ENCODE results near the gene HSD17B11.
"Not testable (repeated sequence)": the region's sequence is repeated elsewhere in the genome, so short reads cannot be mapped to it uniquely, and the experiment has no call there.

Gene HSD17B11

GRCh38 chr4:87391576-87392054 is 627 bp upstream of the HSD17B11 start:
- Histone ChIP-seq H3K14ac (ENCODE audit: low read length in 2 of 2) (no peak overlapping the region), H2AFZ (ENCODE audit: low read depth, low read length) (peak overlapping the region; percentile 77), H2BK5ac (ENCODE audit: low read depth, low read length, poor library complexity, severe bottlenecking) (peak overlapping the region; percentile 37), H2BK15ac (ENCODE audit: low read depth, poor library complexity, severe bottlenecking) (peak overlapping the region; percentile 90), H3K27me3 (ENCODE audit: control insufficient read depth in 1 of 2, insufficient read depth in 1 of 2, low read length in 2 of 2) (no peaks in the 10 kb centered on the region), H3K4ac (ENCODE audit: low read depth in 1 of 2, low read length in 2 of 2) (peak overlapping the region; percentile 64 to 73), H3K27ac (ENCODE audit: low read length, poor library complexity, severe bottlenecking) (peak overlapping the region; percentile 90), H4K91ac (ENCODE audit: low read length) (no peak overlapping the region), H2AK5ac (ENCODE audit: low read length, severe bottlenecking) (no peak overlapping the region), H3K4me3 (ENCODE audit: insufficient read depth in 1 of 2, low read depth in 1 of 2, low read length in 2 of 2) (peak overlapping the region; percentile 56 to 87), H3K9ac (ENCODE audit: low read length) (peak overlapping the region; percentile 95), H2BK120ac (ENCODE audit: low read depth, low read length) (peak overlapping the region; percentile 49), H3K23ac (ENCODE audit: low read length in 2 of 2) (no peak overlapping the region), H3K9me3 (ENCODE audit: control insufficient read depth, low read length) (no peaks in the 10 kb centered on the region), H3K4me2 (ENCODE audit: low read length, poor library complexity, severe bottlenecking) (peak overlapping the region; percentile 90), H3K4me1 (ENCODE audit: control insufficient read depth, insufficient read depth, low read depth, low read length) (peaks cover 10% of the 10 kb centered on the region), H3K79me1 (replicated peaks; ENCODE audit: low read length, poor library complexity, severe bottlenecking) (peaks cover 18% of the 10 kb centered on the region), H2BK12ac (ENCODE audit: low read length in 2 of 2) (peak overlapping the region in 1 of 2 experiments; percentile 63), H3K36me3 (ENCODE audit: control insufficient read depth in 1 of 2, insufficient read depth in 2 of 2, low read depth in 1 of 2, low read length in 2 of 2) (peaks cover 0 to 6% of the 10 kb centered on the region in 2 experiments), H4K8ac (ENCODE audit: low read length) (peak overlapping the region; percentile 69), H3K18ac (ENCODE audit: low read depth in 1 of 2, low read length in 2 of 2) (peak overlapping the region; percentile 43 to 52)
- no peak for DNase-seq
- WGBS = 27% methylated on average over 11 of the region's 16 CpGs

- H2BK15ac ChIP-seq (ENCODE audit: low read depth, poor library complexity, severe bottlenecking) = no peak overlapping the region
- H3K18ac ChIP-seq (ENCODE audit: low read depth in 1 of 2, low read length in 2 of 2) = no peak overlapping the region
- no peak overlapping the region for H2BK120ac ChIP-seq (ENCODE audit: low read depth, low read length)
- no peak overlapping the region for H4K91ac ChIP-seq (ENCODE audit: low read length)
- no peak overlapping the region for H3K23ac ChIP-seq (ENCODE audit: low read length in 2 of 2)
- no peak overlapping the region for H3K14ac ChIP-seq (ENCODE audit: low read length in 2 of 2)
- H2AFZ ChIP-seq (ENCODE audit: low read depth, low read length) = peak overlapping the region; percentile 27
- no peaks in the 10 kb centered on the region for H3K9me3 ChIP-seq (ENCODE audit: control insufficient read depth, low read length)
- H3K4me2 ChIP-seq (ENCODE audit: low read length, poor library complexity, severe bottlenecking) = peak overlapping the region; percentile 90
- H3K79me1 ChIP-seq (replicated peaks; ENCODE audit: low read length, poor library complexity, severe bottlenecking) = peaks cover 22% of the 10 kb centered on the region
- H2BK12ac ChIP-seq (ENCODE audit: low read length in 2 of 2) = no peak overlapping the region
- peak overlapping the region; percentile 95 for H3K9ac ChIP-seq (ENCODE audit: low read length)
- H4K8ac ChIP-seq (ENCODE audit: low read length) = no peak overlapping the region
- H3K36me3 ChIP-seq (ENCODE audit: control insufficient read depth in 1 of 2, insufficient read depth in 2 of 2, low read depth in 1 of 2, low read length in 2 of 2) = peaks cover 0 to 6% of the 10 kb centered on the region in 2 experiments
- peak overlapping the region in 1 of 2 experiments; percentile 87 for H3K4me3 ChIP-seq (ENCODE audit: insufficient read depth in 1 of 2, low read depth in 1 of 2, low read length in 2 of 2)
- no peak overlapping the region for H3K4ac ChIP-seq (ENCODE audit: low read depth in 1 of 2, low read length in 2 of 2)
- peak overlapping the region; percentile 90 for H3K27ac ChIP-seq (ENCODE audit: low read length, poor library complexity, severe bottlenecking)
- DNase-seq = no peak
- H2BK5ac ChIP-seq (ENCODE audit: low read depth, low read length, poor library complexity, severe bottlenecking) = no peak overlapping the region
- H3K4me1 ChIP-seq (ENCODE audit: control insufficient read depth, insufficient read depth, low read depth, low read length) = peaks cover 10% of the 10 kb centered on the region
- no peak overlapping the region for H2AK5ac ChIP-seq (ENCODE audit: low read length, severe bottlenecking)
- no peaks in the 10 kb centered on the region for H3K27me3 ChIP-seq (ENCODE audit: control insufficient read depth in 1 of 2, insufficient read depth in 1 of 2, low read length in 2 of 2)
Measured at GRCh38 chr4:87390551-87390890, 467 bp downstream of the HSD17B11 start.

- Histone ChIP-seq H2BK120ac (ENCODE audit: low read depth, low read length) (peak overlapping the region; percentile 34), H3K4me3 (ENCODE audit: insufficient read depth in 1 of 2, low read depth in 1 of 2, low read length in 2 of 2) (peak overlapping the region in 1 of 2 experiments; percentile 87), H3K79me1 (replicated peaks; ENCODE audit: low read length, poor library complexity, severe bottlenecking) (peaks cover 22% of the 10 kb centered on the region), H3K4me2 (ENCODE audit: low read length, poor library complexity, severe bottlenecking) (peak overlapping the region; percentile 49), H3K9ac (ENCODE audit: low read length) (peak overlapping the region; percentile 95)
- H3K4ac ChIP-seq (ENCODE audit: low read depth in 1 of 2, low read length in 2 of 2); H3K18ac ChIP-seq (ENCODE audit: low read depth in 1 of 2, low read length in 2 of 2); H3K4me1 ChIP-seq (ENCODE audit: control insufficient read depth, insufficient read depth, low read depth, low read length); H3K23ac ChIP-seq (ENCODE audit: low read length in 2 of 2); H3K27ac ChIP-seq (ENCODE audit: low read length, poor library complexity, severe bottlenecking); H2BK12ac ChIP-seq (ENCODE audit: low read length in 2 of 2); H4K91ac ChIP-seq (ENCODE audit: low read length); H2BK15ac ChIP-seq (ENCODE audit: low read depth, poor library complexity, severe bottlenecking); H3K36me3 ChIP-seq (ENCODE audit: control insufficient read depth in 1 of 2, insufficient read depth in 2 of 2, low read depth in 1 of 2, low read length in 2 of 2); H3K14ac ChIP-seq (ENCODE audit: low read length in 2 of 2); H3K27me3 ChIP-seq (ENCODE audit: control insufficient read depth in 1 of 2, insufficient read depth in 1 of 2, low read length in 2 of 2); H2BK5ac ChIP-seq (ENCODE audit: low read depth, low read length, poor library complexity, severe bottlenecking); H2AK5ac ChIP-seq (ENCODE audit: low read length, severe bottlenecking); DNase-seq; H2AFZ ChIP-seq (ENCODE audit: low read depth, low read length); H3K9me3 ChIP-seq (ENCODE audit: control insufficient read depth, low read length); H4K8ac ChIP-seq (ENCODE audit: low read length): not testable (repeated sequence)
- WGBS = 99% methylated on average over 13 of the region's 20 CpGs
Measured at GRCh38 chr4:87390055-87390454, 933 bp downstream of the HSD17B11 start.

GRCh38 chr4:87388901-87389300 is 2.1 kb downstream of the HSD17B11 start:
- H3K9me3 ChIP-seq (ENCODE audit: control insufficient read depth, low read length) = no peaks in the 10 kb centered on the region
- peaks cover 10% of the 10 kb centered on the region for H3K4me1 ChIP-seq (ENCODE audit: control insufficient read depth, insufficient read depth, low read depth, low read length)
- no peak overlapping the region for H4K8ac ChIP-seq (ENCODE audit: low read length)
- H2AK5ac ChIP-seq (ENCODE audit: low read length, severe bottlenecking) = no peak overlapping the region
- no peak overlapping the region for H2BK120ac ChIP-seq (ENCODE audit: low read depth, low read length)
- H3K36me3 ChIP-seq (ENCODE audit: control insufficient read depth in 1 of 2, insufficient read depth in 2 of 2, low read depth in 1 of 2, low read length in 2 of 2) = peaks cover 0 to 6% of the 10 kb centered on the region in 2 experiments
- no peak overlapping the region for H4K91ac ChIP-seq (ENCODE audit: low read length)
- H3K14ac ChIP-seq (ENCODE audit: low read length in 2 of 2) = no peak overlapping the region
- H3K4me3 ChIP-seq (ENCODE audit: insufficient read depth in 1 of 2, low read depth in 1 of 2, low read length in 2 of 2) = peak overlapping the region in 1 of 2 experiments; percentile 68
- H3K79me1 ChIP-seq (replicated peaks; ENCODE audit: low read length, poor library complexity, severe bottlenecking) = peaks cover 25% of the 10 kb centered on the region
- H2AFZ ChIP-seq (ENCODE audit: low read depth, low read length) = no peak overlapping the region
- H3K18ac ChIP-seq (ENCODE audit: low read depth in 1 of 2, low read length in 2 of 2) = no peak overlapping the region
- DNase-seq = no peak
- no peak overlapping the region for H3K9ac ChIP-seq (ENCODE audit: low read length)
- no peak overlapping the region for H2BK5ac ChIP-seq (ENCODE audit: low read depth, low read length, poor library complexity, severe bottlenecking)
- no peak overlapping the region for H2BK15ac ChIP-seq (ENCODE audit: low read depth, poor library complexity, severe bottlenecking)
- no peak overlapping the region for H3K23ac ChIP-seq (ENCODE audit: low read length in 2 of 2)
- WGBS = 97% methylated on average over 3 of the region's 3 CpGs
- H3K27ac ChIP-seq (ENCODE audit: low read length, poor library complexity, severe bottlenecking) = no peak overlapping the region
- H2BK12ac ChIP-seq (ENCODE audit: low read length in 2 of 2) = no peak overlapping the region
- H3K27me3 ChIP-seq (ENCODE audit: control insufficient read depth in 1 of 2, insufficient read depth in 1 of 2, low read length in 2 of 2) = no peaks in the 10 kb centered on the region
- H3K4ac ChIP-seq (ENCODE audit: low read depth in 1 of 2, low read length in 2 of 2) = no peak overlapping the region
- no peak overlapping the region for H3K4me2 ChIP-seq (ENCODE audit: low read length, poor library complexity, severe bottlenecking)
